NB4 (cell line): ENCODE measurements around the gene LRP1B.

Experiments
- CTCF ChIP-seq: IDR thresholded peaks from one replicate; pipeline ENCODE4 v1.5.1; 2012; ENCODE audit warnings: low read depth, low read length
- MAX ChIP-seq: IDR thresholded peaks from 2 replicates; pipeline ENCODE4 v1.6.1; 2011; ENCODE audit warnings: low read depth, low read length
- MYC ChIP-seq: IDR thresholded peaks from 2 replicates; pipeline ENCODE4 v1.6.1; 2011; ENCODE audit warnings: low read depth, low read length
- POLR2A ChIP-seq: IDR thresholded peaks from 2 replicates; pipeline ENCODE4 v1.6.1; 2011; ENCODE audit warnings: mild to moderate bottlenecking; ENCODE audit not compliant: insufficient read length; ENCODE audit errors: extremely low read depth

- no peak for TF ChIP-seq CTCF
- TF ChIP-seq POLR2A, result no peak
- TF ChIP-seq MYC, result no peak
- TF ChIP-seq MAX, result no peak
Observed at GRCh38 chr2:140797718-140798117, 1333.1 kb downstream of the LRP1B start.
